GM18858 (cell line): ENCODE measurements around the gene CDC42EP4.
"Not testable (repeated sequence)": the region's sequence is repeated elsewhere in the genome, so short reads cannot be mapped to it uniquely, and the experiment has no call there.

Experiments
- ATAC-seq: cut with Tn5 transposase; IDR thresholded peaks from one replicate; pipeline ENCODE4 v1.9.1; 2021; ENCODE audit not compliant: unreplicated experiment

CDC42EP4 gene

DNA sequence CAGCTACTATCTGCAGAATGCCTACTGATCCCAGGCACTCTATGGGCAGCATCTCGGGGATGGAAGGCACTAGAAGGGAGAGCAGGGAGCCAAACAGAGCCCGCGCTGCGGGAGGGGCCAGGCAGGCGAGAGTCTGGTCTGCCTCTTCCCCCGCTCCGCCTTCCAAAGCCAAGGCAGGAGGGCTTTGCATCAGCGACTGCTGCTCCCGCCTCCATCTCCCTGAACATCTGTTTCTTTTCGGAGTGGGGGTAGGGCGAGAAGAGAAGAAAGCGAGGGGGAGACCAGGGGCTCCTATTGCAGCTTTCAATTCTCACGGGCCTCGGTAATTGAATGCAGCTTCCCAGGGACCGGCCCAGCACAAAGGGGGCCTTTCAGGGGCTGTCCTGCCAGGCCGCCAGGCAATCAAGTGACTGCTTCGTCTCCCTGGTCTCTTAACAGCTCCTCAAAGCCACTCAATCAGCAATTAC, 31.4 kb upstream of the CDC42EP4 start:
- no peak for ATAC-seq

DNA sequence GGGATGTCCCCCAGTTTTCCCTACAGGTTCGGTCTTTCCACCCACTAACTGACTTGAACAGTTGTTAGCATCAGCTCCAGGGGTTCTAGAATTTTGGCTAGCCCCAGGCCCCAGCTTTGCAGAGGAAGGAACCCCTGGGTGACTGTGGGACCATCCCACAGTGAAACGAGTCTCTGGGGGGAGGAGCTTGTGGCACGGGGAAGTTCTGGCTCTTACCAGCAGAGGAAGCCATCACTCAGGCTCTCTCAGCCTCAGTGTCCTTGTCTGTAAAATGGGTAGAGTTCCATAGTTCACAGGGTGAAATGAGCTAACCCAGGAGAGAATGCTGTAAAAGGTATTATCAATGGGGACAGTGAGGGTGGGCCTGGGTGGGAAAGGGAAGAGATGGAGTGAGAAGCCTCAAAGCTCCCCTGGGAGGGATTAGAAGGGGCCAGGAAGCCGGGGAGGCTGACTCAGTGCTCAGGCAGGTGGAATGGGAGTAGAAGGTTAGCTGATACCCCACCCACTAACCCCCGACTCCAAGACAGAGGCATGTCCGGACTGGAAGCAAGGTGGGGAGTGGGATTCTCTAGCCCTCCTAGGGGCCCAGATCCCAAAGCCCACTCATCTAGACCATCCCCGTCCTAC, 30.9 kb upstream of the CDC42EP4 start:
- ATAC-seq: no peak

DNA sequence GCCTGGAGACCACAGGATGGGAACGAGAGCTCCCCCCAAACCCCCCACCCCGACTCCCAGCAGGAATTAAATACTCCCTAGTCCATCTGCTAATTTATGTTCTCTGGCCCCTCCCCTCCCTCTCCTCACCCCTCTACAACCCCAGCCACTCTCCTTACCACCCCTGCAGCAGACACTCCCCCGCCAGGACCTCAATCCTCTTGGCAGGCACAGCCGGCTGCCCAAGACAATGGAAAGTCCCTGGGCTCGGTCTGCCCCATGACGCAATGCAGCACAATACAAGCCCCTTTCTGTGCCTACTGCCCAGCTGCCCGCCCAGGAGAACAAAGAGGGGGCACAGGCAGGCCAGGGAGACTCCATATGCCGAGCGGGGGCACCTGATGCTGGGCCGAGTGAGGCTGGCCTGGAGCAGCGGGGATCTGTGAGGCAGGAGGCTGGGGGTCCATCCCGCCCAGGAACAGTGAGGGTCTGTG, 30.3 kb upstream of the CDC42EP4 start:
- no peak for ATAC-seq

DNA sequence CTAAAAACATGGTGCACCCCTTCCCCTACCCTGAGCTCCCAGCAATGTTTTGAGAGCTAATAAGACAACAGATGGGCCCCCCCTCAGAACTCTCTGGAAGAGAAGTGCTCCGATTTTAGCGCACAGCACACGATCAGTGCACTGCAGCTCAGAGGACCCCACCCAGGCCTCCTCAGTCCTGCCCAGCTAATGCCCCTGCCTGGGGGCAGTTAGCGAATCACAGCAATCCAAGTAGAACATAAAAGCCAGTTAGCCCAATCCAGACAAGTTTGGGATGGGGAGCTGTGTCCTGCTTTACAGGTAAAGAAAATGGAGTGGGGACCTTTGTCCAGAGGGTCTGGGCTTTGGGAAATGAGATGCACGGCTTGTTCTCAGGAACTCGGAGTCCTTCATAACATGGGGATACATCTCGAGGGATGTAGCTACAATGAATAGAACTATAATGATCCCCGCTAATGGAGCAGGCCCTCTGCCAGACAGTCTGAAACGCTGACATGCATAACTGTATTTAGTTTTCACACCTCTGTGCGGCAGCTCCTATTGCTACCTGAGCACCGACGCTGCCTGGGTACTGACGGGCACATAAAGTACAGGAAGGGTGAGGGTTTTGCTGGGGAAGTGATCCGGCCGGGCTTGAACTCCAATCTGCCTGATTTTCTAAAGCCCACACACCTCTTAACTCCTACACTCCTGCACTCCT, 29.7 kb upstream of the CDC42EP4 start:
- ATAC-seq: no peak

DNA sequence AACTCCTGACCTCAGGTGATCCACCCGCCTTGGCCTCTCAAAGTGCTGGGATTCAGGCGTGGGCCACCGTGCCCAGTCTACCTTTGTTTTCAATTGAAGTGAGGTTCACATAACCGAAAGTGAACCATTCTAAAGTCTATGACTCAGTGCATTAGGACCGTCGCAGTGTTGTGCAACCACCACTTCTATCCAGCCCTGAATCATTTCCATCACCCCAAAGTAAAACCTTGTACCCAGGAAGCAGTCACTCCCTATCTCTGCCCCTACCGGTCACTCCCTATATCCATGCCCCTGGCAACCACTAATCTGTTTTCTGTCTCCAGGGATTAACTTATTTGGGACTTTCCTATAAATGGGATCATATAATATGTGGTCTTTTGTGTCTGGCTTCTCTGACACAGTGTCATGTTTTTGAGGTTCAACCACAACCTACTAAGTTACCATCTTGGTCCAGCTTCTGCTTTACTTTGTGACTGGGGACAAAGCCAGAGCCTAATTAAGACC, 28.3 kb upstream of the CDC42EP4 start:
- no peak for ATAC-seq

DNA sequence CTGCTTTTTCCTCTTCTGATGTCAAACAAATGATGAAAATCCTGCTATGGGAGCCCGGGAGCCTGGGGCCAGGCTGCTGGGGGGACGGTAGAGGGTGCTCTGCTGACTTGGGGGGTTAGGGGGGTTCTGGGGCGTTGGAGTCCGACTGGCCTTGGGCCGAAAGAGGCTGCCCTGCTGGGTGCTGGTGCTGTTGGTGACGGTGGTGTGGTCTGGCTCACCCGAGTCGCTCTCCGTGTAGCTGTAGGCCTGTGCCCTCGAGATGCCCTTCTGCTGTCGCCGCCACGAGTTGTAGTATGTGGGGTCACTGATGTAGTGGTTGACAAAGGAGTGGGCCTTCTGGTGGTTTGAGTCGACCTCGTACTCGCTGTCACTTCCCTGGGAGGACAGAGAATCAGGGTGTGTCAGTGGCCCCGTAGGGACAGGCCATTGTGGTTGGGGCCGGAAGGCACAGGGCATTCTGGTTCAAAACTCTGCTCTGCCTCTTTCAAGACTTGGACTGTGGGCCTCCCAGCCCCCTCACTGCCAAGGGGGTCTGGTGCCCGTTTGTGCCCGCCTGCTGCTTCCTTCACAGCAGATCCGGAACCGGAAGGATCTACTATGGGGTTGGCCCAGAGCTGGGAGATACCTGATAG, 26.9 kb upstream of the CDC42EP4 start:
- ATAC-seq: no peak

DNA sequence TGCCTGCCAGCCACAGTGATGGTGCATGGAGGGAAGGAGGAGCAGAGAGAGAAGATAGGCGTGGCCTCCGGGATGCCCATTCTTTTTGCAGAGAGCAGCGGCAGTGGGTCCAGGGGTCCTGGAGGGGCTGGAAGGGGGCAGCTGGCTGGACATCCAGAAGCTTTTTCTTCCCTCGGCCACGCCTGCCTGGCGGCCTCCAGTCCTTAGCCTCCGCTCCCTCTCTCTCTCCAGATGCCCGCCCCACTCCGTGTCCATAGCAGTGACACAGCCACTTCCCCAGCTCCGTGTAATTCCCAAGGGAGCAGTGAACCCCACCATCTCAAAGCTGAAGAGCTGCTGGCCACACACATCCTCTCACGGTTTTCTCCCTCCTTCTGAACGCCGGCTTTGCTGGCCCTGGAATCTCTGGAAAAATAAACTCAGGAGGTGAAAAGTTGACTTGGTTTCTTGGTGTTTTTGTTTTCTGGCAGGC, 26.3 kb upstream of the CDC42EP4 start:
- ATAC-seq: no peak

DNA sequence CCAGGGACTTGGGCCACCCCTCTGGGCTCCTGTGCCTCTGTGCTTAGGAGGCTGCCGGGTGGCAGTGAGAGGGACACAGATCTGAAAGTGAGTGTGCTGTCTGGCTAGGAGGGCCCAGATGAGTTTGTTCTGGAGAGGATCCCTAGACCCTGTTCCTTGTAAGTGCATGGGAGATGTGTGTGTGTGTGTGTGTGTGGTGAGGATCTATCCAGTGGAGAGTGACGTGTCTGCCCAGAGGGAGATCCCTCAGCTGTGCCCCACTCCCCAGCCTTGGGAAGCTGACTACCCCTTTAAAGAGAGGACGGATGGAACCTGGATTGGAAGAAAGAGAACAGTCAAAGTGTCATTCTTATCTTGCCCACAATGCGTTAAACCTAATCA, 25.5 kb upstream of the CDC42EP4 start:
- no peak for ATAC-seq

DNA sequence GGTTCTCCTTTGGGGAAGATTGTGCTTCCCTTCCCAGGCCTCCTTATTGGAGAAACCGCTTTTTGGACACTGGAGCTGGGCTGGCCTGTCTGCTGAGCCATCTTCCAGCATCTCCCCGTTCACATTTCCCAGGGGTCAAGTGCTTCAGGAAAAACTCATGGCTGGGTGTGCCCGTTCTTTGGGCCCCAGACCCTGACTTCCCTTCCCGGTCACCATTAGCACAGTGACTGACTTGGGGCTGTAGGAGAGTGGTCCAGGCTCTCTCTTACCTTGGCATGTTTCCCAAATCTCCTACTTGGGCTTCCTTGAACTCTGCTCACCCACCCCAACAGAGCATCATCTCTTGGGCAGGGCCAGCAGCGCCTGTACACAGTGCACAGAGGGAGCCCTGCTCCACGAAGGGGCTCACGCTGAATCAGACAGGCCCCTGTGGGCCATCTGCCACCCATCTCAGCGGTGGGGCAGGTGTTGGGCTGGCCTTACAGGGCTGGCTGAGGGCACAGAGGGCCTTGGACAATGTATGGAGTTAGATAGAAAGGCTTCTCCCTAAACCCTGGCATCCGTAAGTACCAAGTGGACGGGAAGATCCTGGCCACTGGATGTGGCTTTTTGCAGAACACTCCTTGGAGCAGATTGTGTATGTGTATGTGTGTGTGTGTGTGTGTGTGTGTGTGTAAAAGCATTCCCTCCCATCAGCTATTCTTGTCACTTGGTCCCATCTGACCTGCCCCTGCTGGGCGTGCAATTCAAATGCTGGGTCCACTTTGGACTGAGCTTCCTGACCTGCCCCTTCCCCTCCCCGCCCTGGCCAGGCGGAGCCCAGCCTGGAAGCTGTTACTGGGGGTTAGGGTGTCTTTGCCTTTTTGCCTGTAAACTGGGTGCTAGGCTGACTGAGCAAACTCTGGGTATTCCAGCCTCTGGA, 24.9 kb upstream of the CDC42EP4 start:
- ATAC-seq: no peak

DNA sequence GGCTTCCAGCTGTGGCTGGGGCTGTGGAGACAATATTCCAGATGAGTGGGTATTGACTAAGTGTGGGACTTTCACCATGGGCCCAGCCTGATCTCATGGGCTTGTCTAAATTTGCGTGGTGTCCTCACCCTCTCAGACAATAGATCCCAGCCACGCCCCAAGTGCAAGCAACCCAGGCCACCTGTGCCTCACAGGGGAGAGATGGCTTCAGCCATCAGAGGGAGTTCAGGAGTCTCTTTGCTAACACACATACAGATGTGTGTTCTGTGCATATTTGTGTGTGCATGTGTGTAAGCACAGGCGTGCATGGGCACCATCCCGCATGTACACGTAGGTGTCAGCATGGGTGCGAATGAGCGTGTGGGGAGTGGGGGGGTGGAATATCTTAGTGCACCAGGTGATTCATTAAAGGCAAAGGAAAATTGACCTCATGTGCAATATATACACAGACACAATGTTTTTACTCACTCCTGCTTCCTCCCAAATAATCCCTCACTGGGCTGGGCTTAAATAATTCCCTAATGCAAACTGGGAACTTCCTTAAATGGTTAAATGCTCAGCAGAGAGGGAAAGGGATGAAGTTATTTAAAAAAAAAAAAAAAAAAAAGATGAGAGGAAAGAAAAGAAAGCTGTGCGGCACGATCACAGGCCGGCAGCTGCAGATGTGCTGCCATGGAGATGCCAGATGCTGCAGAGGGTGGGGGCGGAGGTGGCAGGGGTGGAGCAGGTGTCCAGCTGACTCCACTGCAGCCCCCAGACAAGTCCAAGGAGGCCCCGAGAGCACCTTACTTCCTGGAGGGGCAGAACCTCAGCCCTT, 24.0 kb upstream of the CDC42EP4 start:
- ATAC-seq: no peak

DNA sequence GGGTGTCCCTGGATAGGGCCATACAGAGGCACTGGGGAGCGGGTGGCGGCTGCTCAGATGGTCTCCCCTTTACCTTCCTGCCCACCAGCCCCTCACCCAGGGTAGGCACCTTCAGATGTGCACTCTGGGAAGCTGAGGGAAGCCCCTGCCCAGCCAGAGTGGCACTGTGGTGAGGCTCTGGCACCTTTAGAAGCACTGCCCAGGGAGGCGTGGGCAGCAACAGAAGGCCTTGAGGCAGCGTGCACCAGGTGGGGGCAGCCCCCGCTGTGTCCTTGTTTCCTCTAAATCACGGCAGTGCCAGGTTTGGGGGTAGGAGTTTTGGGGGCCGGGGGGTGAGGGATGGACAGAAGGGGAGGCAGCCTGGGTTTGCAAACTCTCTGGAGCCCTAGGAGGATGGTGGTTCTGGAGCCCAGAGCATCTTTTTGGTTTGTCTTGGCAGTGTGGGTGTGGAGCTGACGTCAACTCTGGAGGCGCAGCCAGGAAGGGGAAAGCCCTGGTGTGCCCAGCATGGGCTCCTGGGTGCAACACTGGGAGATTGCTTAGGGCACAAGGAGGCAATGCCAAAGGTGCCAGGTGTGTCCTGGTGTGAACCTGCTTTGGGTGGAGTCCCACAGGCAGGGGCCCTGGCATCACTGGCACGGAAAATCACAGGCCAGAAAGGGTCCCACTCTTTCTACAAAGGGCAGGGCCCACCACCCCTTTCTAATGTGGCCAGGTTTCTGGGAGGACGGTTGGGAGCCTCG, 23.1 kb upstream of the CDC42EP4 start:
- no peak for ATAC-seq

DNA sequence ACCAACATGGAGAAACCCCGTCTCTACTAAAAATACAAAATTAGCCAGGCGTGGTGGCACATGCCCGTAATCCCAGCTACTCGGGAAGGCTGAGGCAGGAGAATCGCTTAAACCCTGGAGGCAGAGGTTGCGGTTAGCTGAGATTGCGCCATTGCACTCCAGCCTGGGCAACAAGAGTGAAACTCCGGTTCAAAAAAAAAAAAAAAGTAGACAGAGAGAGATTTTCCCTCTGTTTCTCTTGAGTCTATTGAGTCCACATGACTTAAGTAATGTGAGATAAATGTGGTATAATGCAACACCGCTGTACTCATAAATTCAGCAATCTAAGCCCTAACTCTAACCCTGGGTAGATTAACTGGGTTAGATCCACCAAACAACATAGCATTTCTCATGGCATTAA, 21.6 kb upstream of the CDC42EP4 start:
- not testable (repeated sequence) for ATAC-seq

DNA sequence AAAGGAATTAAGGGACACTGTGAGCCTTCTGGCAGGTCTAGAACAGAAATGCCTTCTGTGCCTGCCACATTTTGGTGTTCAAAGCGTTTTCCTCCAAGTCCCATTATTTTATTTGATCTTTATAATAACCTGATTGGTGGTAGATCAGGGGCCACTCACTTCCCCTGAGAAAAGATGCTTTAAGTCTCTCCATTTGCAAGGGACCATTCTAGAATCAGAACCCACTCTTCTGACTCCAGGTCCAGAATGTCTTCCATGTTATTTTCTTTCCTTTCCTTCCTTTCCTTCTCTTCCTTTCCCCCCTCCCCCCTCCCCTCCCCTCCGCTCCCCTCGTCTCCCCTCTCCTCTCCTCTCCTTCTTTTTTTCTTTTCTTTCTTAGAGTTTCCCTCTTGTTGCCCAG, 19.3 kb upstream of the CDC42EP4 start:
- ATAC-seq: no peak

DNA sequence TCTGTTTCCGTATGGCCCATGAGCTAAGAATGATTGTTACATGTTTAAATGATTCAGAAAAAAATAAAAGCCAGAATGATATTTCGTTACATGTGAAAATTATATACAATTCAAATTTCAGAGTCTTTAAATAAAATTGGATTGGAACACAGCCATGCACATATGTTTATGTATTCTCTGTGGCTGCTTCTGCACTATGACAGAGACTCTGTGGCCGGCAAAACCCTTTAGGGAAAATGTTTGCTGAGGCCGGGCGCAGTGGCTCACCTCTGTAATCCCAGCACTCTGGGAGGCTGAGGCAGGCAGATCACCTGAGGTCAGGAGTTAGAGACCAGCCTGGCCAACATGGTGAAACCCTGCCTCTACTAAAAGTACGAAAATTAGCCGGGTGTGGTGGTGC, 15.9 kb upstream of the CDC42EP4 start:
- no peak for ATAC-seq

DNA sequence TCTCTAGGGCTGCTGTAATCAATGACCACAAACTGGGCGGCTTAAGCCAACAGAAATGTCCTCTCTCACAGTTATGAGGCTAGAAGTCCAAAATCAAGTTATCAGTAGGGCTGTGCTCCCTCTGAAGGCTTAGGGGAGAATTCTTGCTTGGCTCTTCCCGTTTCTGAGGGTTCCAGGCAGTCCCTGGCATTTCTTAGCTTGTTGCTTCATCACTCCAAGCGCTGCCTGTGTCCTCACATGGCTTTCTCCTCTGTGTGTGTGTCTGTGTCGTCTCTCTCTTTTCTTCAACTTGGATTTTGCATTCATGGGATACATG, 13.7 kb upstream of the CDC42EP4 start:
- no peak for ATAC-seq

DNA sequence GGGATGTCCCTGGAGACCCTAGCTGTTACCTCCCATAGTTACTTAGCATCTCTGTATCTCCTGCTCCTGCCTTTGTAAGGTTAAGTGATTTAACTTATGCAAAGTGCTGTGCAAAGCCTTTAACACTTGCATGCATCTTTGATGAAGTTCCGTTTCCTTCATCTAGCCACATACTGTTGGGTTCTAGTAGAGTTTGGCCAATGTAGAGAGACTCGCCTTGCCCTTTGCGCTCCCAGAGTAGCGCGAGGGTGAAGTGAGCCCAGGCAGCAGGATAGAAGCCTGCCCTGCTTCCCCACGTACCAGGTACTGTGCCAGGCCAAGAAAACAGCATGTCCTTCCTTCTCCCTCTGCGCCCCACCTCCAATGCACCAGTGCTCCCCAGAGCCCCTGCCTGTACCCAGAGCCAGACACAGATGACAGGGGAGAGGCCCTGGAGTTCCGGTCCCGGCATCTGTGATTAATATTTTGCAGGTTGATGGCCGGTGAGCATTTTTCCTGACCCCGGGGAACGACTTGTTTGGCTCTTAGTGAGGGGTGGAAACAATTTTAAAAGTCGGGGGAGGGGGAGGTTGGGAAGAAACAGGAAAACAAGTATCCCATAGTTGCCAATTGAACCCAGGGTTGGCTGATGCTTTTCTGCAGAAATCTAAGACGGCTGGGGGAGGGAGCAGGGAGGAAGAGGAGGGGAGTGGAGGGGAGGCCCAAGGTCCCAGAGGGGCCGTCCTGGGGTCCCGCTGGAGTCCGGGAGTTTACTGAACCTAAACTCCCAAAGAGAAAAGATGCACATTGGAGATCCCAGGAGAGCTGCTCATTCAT, 13.1 kb upstream of the CDC42EP4 start:
- no peak for ATAC-seq

DNA sequence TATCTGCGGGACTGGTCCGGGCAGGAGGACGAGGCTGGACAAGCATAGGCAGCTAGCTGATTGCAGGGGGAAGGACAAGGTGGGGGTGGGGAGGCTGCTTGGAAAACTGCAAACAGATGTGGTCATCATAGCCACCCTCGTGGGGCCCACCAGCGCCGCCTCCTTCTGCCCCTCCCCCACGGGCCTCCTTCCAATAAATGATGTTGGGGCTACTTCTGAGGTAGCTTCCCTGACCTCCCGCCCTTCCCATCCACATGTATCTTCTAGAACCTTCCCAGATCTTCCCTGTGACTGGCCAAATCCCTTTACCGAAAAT, 12.3 kb upstream of the CDC42EP4 start:
- ATAC-seq: no peak

DNA sequence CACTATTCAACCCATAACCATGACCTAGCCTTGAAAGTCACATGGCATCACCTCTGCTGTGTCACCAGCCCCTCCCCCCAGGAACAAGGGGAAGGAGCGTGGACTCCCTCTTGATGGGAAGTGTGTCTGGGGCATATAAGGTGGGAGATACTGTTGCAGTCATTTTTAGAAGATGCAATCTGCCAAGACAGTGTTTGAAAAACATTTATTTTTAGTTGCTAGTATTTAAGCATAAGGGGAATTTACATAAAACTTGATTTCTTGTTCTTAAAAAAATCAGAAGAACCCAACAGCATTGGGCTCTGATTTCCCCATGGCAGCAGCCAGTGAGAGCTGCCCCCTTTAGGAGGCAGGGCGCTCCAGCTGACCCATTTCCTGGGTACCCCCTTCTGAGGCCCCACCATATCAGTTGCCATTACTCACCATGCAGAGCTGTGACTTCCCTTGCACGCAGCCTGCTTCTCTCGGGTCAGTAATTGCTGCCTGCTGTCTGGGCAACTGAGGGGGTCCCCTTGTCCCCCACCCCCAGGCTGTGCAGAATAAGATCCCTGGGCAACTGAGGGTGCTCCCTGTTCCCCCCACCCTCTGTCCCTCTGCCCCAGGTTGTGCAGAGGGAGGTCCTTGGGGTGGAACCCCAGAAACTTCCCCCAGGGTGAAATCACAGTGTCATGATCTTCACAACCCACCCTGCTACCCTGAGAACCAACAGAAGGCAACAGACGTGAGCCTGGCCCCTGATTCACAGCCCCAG, 11.8 kb upstream of the CDC42EP4 start:
- no peak for ATAC-seq
